CD4-positive, alpha-beta T cell (primary cell): Measurements from ENCODE around the gene ITPKB. TPM values are rescaled to one million over a fixed set of nuclear protein-coding genes. Genes with fewer than 3 reads are reported as not detected.

Experiments
- ATAC-seq: fragments of 200-7000 bp; cut with Tn5 transposase; one replicate; pipeline ENCODE4 v1.10.0; 2022; ENCODE audit warnings: mild to moderate bottlenecking; ENCODE audit not compliant: poor library complexity
- CTCF ChIA-PET: fragments of 350-600 bp; sonication (Branson Sonifier 250); formaldehyde crosslinking; loops from one replicate; lab custom pipeline; 2021; ENCODE audit warnings: antibody characterized with exemption, inconsistent platforms; lab: Charles Lee
- POLR2A ChIA-PET: fragments of 350-600 bp; sonication (Branson Sonifier 250); formaldehyde crosslinking; loops from one replicate; lab custom pipeline; 2021; ENCODE audit warnings: antibody characterized with exemption, inconsistent platforms; lab: Charles Lee
- DNase-seq, 14 experiments: peaks; one replicate each; pipeline ENCODE4 v3.0.0-alpha.2; 2013 to 2020; ENCODE audit warnings: mixed read lengths in 2 of 14
- H3K27ac ChIP-seq, 2 donors: one replicate each; pipeline versions ENCODE4 v1.5.1 to v1.7.0; 2013; ENCODE audit warnings: low read length in 2 of 2, low read depth in 1 of 2, mild to moderate bottlenecking in 1 of 2
- H3K27me3 ChIP-seq, 2 experiments: 1 replicate in 1 of 2; 2 replicates in 1 of 2; pipeline versions ENCODE4 v1.6.1 to v1.7.0; 2013; ENCODE audit warnings: low read length in 2 of 2, control low read depth in 1 of 2, mild to moderate bottlenecking in 1 of 2, moderate library complexity in 1 of 2; ENCODE audit not compliant: insufficient read depth in 2 of 2, control insufficient read depth in 1 of 2
- H3K36me3 ChIP-seq: one replicate; pipeline ENCODE4 v1.6.1; 2013; ENCODE audit warnings: low read length, control low read depth; ENCODE audit not compliant: insufficient read depth
- H3K4me1 ChIP-seq: one replicate; pipeline ENCODE4 v1.6.1; 2013; ENCODE audit warnings: low read length, control low read depth; ENCODE audit not compliant: insufficient read depth
- H3K4me3 ChIP-seq: one replicate; pipeline ENCODE4 v1.5.1; 2013; ENCODE audit warnings: mild to moderate bottlenecking, low read length, moderate library complexity
- H3K9me3 ChIP-seq, 2 experiments: 1 replicate in 1 of 2; 2 replicates in 1 of 2; pipeline versions ENCODE4 v1.6.1 to v1.7.0; 2013; ENCODE audit warnings: low read length in 2 of 2, mild to moderate bottlenecking in 2 of 2, control low read depth in 1 of 2, moderate library complexity in 1 of 2; ENCODE audit not compliant: control insufficient read depth in 1 of 2, insufficient read depth in 1 of 2
- H3K27ac Mint-ChIP-seq: one replicate; pipeline ENCODE4 v1.8.0; 2020; ENCODE audit warnings: mixed read lengths
- H3K27me3 Mint-ChIP-seq: one replicate; pipeline ENCODE4 v1.8.0; 2021; ENCODE audit warnings: mixed read lengths
- H3K36me3 Mint-ChIP-seq: one replicate; pipeline ENCODE4 v1.8.0; 2021; ENCODE audit warnings: low read depth, mixed read lengths
- H3K4me1 Mint-ChIP-seq: one replicate; pipeline ENCODE4 v1.8.0; 2021; ENCODE audit warnings: low read depth, mixed read lengths
- H3K4me3 Mint-ChIP-seq: one replicate; pipeline ENCODE4 v1.8.0; 2020; ENCODE audit warnings: mild to moderate bottlenecking, mixed read lengths
- H3K9me3 Mint-ChIP-seq: one replicate; pipeline ENCODE4 v1.8.0; 2020; ENCODE audit warnings: mixed read lengths
- intact Hi-C, 2 experiments: fragments of 100-400 bp; cut with DNase I in 1 of 2; cut with micrococcal nuclease in 1 of 2; formaldehyde crosslinking; loops; one replicate each; pipeline versions ENCODE4 v1.15.1 to v1.9.0; 2023 to 2025; cut with DNase I, micrococcal nuclease
- total RNA-seq, 174 experiments: library from RNA in 2 of 174; stranded (reverse) in 2 of 174; gene quantifications; one replicate each; pipeline ENCODE4 v1.2.3 and lab custom pipeline; 2021 to 2026
- TF ChIP-seq, protein P1 (sequence below): fragments of 200-600 bp; IDR thresholded peaks from one replicate; pipeline ENCODE4 v1.8.0; 2022; ENCODE audit warnings: antibody characterized with exemption, mild to moderate bottlenecking

Gene ITPKB
- total RNA-seq, 2 experiments from 2014 or later: 565 to 583 TPM

DNA sequence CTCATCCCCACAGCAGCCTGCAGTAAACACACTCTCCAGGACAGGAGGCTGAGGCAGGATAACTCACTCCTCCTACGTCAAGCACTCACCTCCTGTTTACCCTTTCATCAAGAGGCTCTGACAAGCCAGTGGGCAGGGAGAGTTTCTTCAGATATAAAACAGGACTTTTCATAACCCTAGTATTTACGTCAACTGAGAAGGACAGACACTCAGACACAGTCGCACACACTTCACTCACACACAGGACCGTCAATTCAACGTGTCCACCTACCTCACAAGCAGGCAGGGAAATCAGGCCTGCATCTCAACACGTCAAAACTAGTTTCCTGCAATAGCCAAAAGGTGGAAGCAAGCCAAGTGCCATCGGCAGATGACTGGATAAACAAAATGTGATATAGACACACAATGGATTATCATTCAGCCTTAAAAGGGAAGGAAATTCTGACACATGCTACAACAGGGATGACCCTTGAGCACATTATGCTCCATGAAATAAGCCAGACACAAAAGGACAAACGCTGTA lies 48.6 kb downstream of the ITPKB start:
- Mint-ChIP-seq H3K9me3 (no peaks in the 10 kb centered on the region), H3K36me3 (peaks cover 93% of the 10 kb centered on the region), H3K27ac (peak overlapping the region; percentile 98), H3K4me3 (peak overlapping the region; percentile 67), H3K27me3 (no peaks in the 10 kb centered on the region), H3K4me1 (peaks cover 97% of the 10 kb centered on the region)
- Histone ChIP-seq H3K4me1 (peaks cover 89% of the 10 kb centered on the region), H3K9me3 (no peaks in the 10 kb centered on the region), H3K36me3 (peaks cover 57% of the 10 kb centered on the region), H3K4me3 (no peak overlapping the region), H3K27ac (peak overlapping the region; percentile 70 to 78), H3K27me3 (no peaks in the 10 kb centered on the region)
- DNase-seq: peak in 12 of 14 experiments; percentile 29 to 86 (median 58)
- intact Hi-C loops: loop anchor here in 1 of 2 experiments (1.0 to 5.0 kb wide), 5 partner anchors 13 to 137 kb away; no protein-coding TSS in a partner anchor
- ChIA-PET POLR2A (no interaction called here), CTCF (no interaction called here)
- peak; percentile 71 for ATAC-seq
- TF ChIP-seq, protein P1, sequence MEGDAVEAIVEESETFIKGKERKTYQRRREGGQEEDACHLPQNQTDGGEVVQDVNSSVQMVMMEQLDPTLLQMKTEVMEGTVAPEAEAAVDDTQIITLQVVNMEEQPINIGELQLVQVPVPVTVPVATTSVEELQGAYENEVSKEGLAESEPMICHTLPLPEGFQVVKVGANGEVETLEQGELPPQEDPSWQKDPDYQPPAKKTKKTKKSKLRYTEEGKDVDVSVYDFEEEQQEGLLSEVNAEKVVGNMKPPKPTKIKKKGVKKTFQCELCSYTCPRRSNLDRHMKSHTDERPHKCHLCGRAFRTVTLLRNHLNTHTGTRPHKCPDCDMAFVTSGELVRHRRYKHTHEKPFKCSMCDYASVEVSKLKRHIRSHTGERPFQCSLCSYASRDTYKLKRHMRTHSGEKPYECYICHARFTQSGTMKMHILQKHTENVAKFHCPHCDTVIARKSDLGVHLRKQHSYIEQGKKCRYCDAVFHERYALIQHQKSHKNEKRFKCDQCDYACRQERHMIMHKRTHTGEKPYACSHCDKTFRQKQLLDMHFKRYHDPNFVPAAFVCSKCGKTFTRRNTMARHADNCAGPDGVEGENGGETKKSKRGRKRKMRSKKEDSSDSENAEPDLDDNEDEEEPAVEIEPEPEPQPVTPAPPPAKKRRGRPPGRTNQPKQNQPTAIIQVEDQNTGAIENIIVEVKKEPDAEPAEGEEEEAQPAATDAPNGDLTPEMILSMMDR: no peak

DNA sequence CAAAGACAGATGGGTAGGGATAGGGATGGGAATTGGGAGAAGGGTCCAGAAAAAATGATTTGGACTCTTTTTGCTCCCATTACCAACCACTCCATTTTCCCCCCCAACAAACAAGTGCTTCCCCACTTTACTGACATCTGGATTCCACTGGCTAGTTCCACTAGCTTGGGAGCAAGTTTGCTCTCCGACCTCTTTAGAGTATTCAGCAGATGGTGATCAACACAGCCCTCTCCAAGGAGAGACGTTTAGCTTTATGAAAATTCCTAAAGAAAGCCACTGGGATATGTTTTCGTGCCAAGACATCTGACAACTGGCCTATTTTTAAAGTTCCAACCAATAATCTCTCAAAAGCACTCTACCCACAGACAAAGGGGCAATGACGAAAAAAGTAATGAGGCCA lies 50.3 kb downstream of the ITPKB start:
- DNase-seq (no peak), ATAC-seq (no peak)
- peaks cover 61% of the 10 kb centered on the region for H3K36me3 ChIP-seq
- H3K4me3 ChIP-seq: no peak overlapping the region
- ChIA-PET POLR2A (interaction anchor here (0.6 to 2.8 kb wide), 7 partner anchors 11 to 54 kb away, joined by 3 to 20 read pairs (median 6); no protein-coding TSS in a partner anchor), CTCF (interaction anchor here (0.9 to 3.6 kb wide), 7 partner anchors 9 to 139 kb away, joined by 3 to 22 read pairs (median 10); no protein-coding TSS in a partner anchor)
- Mint-ChIP-seq H3K4me3 (peak overlapping the region; percentile 28), H3K27me3 (no peaks in the 10 kb centered on the region), H3K4me1 (peaks cover 100% of the 10 kb centered on the region), H3K27ac (peak overlapping the region; percentile 98), H3K9me3 (no peaks in the 10 kb centered on the region), H3K36me3 (peaks cover 97% of the 10 kb centered on the region)
- no peaks in the 10 kb centered on the region for H3K9me3 ChIP-seq
- H3K27me3 ChIP-seq: no peaks in the 10 kb centered on the region
- H3K27ac ChIP-seq: peak overlapping the region; percentile 50 to 78
- peaks cover 94% of the 10 kb centered on the region for H3K4me1 ChIP-seq
- TF ChIP-seq, protein P1: no peak
- intact Hi-C loops: loop anchor here in 1 of 2 experiments (5.0 to 10.0 kb wide), 2 partner anchors 37 to 46 kb away; partner anchors contain the start of gene ITPKB

GRCh38 chr1:226688056-226688748 lies 50.9 kb downstream of the ITPKB start:
- Mint-ChIP-seq H3K27ac (peak overlapping the region; percentile 98), H3K4me3 (peak overlapping the region; percentile 72), H3K4me1 (peaks cover 100% of the 10 kb centered on the region), H3K9me3 (no peaks in the 10 kb centered on the region), H3K27me3 (no peaks in the 10 kb centered on the region), H3K36me3 (peaks cover 97% of the 10 kb centered on the region)
- peaks cover 94% of the 10 kb centered on the region for H3K4me1 ChIP-seq
- intact Hi-C loops: loop anchor here in 1 of 2 experiments (5.0 to 10.0 kb wide), 2 partner anchors 36 to 47 kb away; partner anchors contain the start of gene ITPKB
- ChIA-PET POLR2A (interaction anchor here (0.5 to 2.8 kb wide), 17 partner anchors 8 to 65 kb away, joined by 3 to 20 read pairs (median 5); partner anchors contain the start of gene ITPKB), CTCF (interaction anchor here (0.8 to 3.6 kb wide), 25 partner anchors 9 to 140 kb away, joined by 3 to 22 read pairs (median 5); partner anchors contain the start of gene ITPKB)
- DNase-seq (peak in 2 of 14 experiments; percentile 32 to 50), ATAC-seq (no peak)
- TF ChIP-seq, protein P1: no peak
- H3K27ac ChIP-seq: peak overlapping the region; percentile 50 to 70
- peaks cover 57% of the 10 kb centered on the region for H3K36me3 ChIP-seq
- H3K4me3 ChIP-seq: no peak overlapping the region
- H3K9me3 ChIP-seq: no peaks in the 10 kb centered on the region
- H3K27me3 ChIP-seq: no peaks in the 10 kb centered on the region
